CD4-positive, alpha-beta T cell treated with Interleukin-1 beta for 1 hour (primary cell): Measurements from ENCODE around the gene ADO.
"Not testable (repeated sequence)": the region's sequence is repeated elsewhere in the genome, so short reads cannot be mapped to it uniquely, and the experiment has no call there.

Source experiments
- DNase-seq, 2 donors: peaks; one replicate each; pipeline ENCODE4 v3.0.0-alpha.2; 2020 to 2022

ADO gene

GRCh38 chr10:62804356-62805230, at the start of gene ADO:
Gene ADO, plus strand, starts transcription at chr10:62804720. Its CDS starts 340 bp downstream, at chr10:62805060.
- DNase-seq: peak; percentile 79 to 82

GRCh38 chr10:62754963-62755362, 49.6 kb upstream of the ADO start:
- DNase-seq: no peak

DNA sequence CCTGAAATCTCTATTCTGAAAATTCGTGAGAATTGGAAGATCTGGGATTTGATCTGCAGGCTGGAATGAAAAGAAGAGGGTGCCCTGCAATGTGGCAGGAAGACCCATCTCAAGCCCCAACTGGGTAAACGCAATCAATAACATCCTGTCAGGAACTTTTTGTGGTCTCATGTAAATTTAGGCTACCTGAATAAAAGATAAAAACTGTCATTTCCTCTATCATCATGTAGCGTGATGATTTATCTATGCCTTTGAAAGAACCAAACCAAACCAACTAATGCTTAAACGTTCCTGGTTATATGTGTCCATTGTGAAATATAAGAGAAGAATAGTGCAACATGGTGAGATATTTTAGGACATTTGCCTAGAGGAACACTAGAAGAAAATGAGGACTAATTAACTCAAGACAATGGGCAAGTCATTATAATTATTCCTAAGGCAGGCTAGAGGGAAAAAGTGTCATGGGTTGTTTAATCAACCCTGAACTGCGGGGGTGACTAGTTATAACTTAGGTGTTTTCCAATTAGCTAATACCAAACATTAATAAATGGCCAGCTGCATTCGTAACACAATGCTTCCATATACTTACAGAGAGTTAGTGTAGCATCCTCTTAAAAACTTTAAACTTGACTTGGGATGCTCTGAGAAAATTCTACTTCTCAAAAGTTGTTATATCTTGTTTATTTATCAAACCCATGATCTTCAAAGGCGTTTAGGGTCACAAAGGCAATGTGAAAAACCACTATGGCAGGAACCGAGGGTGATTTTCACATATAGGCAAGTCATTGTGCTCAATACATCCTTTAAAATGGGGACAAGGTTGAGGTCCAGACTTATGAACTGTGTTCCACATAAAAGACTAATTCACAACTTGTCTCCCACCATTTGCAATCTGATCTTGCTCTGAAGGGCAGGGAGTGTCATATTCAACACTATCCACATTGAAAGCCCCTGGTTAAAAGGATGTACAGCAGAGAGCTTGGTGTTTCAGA, 48.6 kb upstream of the ADO start:
- no peak for DNase-seq

GRCh38 chr10:62759599-62760175, 44.8 kb upstream of the ADO start:
- no peak for DNase-seq

- no peak for DNase-seq
Observed at GRCh38 chr10:62760401-62760800, 44.1 kb upstream of the ADO start.

- no peak for DNase-seq
Observed at GRCh38 chr10:62761115-62761514, 43.4 kb upstream of the ADO start.

GRCh38 chr10:62763155-62763554, 41.4 kb upstream of the ADO start:
- no peak for DNase-seq

- no peak for DNase-seq
Observed at GRCh38 chr10:62764011-62764410, 40.5 kb upstream of the ADO start.

DNA sequence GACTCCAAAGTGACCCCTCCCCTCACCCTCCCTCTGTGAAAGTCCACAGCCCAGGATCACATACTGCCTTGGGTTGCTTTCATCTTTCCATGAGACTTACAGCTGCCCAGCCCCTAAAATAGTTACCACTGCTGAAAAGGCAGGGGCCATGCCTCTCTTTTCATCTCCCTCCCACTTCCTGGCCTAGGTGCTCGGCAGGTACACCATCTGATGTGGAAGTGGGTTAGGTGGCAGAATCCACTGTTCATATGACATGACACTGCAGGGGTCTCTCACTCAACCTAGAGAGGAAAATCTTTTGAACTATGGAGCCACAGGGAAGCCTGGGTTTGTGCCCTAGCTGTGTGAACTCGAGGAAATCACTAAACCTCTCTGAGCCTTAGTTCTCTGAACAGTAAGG, 38.8 kb upstream of the ADO start:
- DNase-seq: no peak

- DNase-seq: no peak
Observed at GRCh38 chr10:62766386-62766785, 38.1 kb upstream of the ADO start.

- DNase-seq: no peak
Observed at GRCh38 chr10:62769574-62770242, 34.8 kb upstream of the ADO start.

- no peak for DNase-seq
Observed at GRCh38 chr10:62772186-62772974, 32.1 kb upstream of the ADO start.

GRCh38 chr10:62778125-62778524, 26.4 kb upstream of the ADO start:
- DNase-seq: no peak

DNA sequence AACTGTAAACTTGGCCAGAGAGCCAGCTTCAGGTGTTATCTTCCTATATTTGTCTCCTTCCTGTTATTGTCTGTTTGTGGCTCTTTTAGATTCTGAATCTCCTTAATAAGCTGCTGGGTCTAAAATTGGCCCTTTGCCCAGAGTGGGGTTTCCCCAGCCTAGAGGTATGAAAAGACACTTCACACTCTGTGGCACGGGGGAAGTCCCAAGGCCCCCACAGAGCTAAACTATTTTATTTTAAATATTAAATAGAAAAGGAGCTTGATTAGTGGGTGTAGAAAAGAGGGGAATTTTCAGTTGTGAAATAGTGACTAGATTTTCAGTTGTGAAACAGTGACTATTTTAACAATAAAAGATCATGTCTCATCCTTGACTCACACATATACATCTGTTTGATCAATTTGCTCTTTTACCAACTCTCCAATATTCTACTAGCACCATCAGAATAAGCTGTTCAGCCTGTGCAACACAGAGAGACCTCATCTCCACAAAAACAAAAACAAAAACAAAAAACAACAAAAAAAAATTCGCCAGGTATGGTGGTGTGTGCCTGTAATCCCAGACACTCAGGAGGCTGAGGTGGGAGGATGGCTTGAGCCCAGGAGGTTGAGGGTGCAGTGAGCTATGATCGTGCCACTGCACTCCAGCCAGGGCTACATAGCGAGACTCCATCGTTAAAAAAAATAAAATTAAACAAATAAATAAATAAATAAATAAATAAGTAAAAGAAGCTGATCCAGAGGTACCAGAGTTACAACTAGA, 24.9 kb upstream of the ADO start:
- DNase-seq: peak; percentile 88 to 89

GRCh38 chr10:62784537-62784936, 20.0 kb upstream of the ADO start:
- not testable (repeated sequence) for DNase-seq

GRCh38 chr10:62788285-62788684, 16.2 kb upstream of the ADO start:
- DNase-seq: not testable (repeated sequence)

GRCh38 chr10:62788861-62789467, 15.6 kb upstream of the ADO start:
- no peak for DNase-seq

- no peak for DNase-seq
Observed at GRCh38 chr10:62790019-62790555, 14.4 kb upstream of the ADO start.

DNA sequence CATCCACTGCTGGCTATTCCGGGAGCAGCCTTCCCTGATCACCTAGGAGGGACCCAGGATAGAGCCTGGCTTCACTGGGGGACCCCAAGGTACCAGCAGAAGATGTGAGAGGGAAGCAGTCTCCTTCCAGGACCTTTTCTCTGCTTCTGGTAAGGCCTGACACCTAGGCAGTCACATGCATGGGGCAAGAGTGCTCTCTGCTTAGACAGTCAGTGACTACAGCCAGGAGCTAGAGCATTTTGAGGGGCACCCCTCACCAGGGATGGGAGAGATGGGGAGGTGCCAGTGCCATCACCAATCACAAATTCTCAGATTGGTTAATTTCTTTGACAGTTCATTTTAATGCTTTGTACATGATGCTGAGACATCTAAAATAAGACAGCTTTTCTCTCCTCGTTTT, 13.9 kb upstream of the ADO start:
- no peak for DNase-seq

DNA sequence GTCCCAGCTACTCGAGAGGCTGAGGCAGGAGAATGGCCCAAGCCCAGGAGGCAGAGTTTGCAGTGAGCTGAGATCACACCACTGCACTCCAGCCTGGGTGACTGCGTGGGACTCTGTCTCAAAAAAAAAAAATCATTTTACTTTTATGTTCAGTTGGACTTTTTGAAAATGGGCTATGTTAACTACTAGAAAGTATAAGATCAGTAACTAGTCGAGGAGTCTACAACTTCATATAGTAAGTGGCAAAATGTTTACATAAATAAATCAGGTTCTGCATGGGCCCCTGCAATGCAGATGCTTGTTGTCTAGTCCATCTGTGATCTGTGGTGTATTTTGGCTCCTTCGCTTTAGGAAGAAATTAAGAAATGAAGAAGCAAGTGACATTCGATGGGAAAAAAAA, 12.3 kb upstream of the ADO start:
- DNase-seq: no peak
